Heart left ventricle (tissue), 16 donors: ENCODE measurements around the gene ATP5PF. TPM values are rescaled to one million over a fixed set of nuclear protein-coding genes. Genes with fewer than 3 reads are reported as not detected.

Experiments used
- ATAC-seq, 4 donors: fragments of 200-7000 bp; cut with Tn5 transposase; one replicate each; pipeline ENCODE4 v1.9.1; 2020 to 2022; ENCODE audit warnings: moderate library complexity in 4 of 4, mild to moderate bottlenecking in 3 of 4, moderate number of reproducible peaks in 1 of 4
- DNase-seq, 5 donors: peaks; one replicate each; pipeline ENCODE4 v3.0.0-alpha.2; 2020
- H3K27ac ChIP-seq, 12 donors: fragments of 200-600 bp; sonication (generic) in 4 of 12; one replicate each; pipeline versions ENCODE4 v1.5.0 to v1.8.0; 2016 to 2022; ENCODE audit warnings: mild to moderate bottlenecking in 2 of 12
- H3K27me3 ChIP-seq, 9 donors: fragments of 200-600 bp; sonication (generic) in 2 of 9; one replicate each; pipeline versions ENCODE4 v1.5.1 to v1.8.0; 2016 to 2022; ENCODE audit warnings: mild to moderate bottlenecking in 3 of 9
- H3K36me3 ChIP-seq, 9 donors: fragments of 200-600 bp; sonication (generic) in 2 of 9; one replicate each; pipeline versions ENCODE4 v1.5.0 to v1.8.0; 2018 to 2022; ENCODE audit warnings: mild to moderate bottlenecking in 2 of 9
- H3K4me1 ChIP-seq, 12 donors: fragments of 200-600 bp; sonication (generic) in 4 of 12; one replicate each; pipeline versions ENCODE4 v1.5.0 to v1.8.0; 2016 to 2022; ENCODE audit warnings: mild to moderate bottlenecking in 3 of 12
- H3K4me3 ChIP-seq, 12 donors: fragments of 200-600 bp; sonication (generic) in 4 of 12; one replicate each; pipeline versions ENCODE4 v1.5.0 to v1.8.0; 2017 to 2022; ENCODE audit warnings: mild to moderate bottlenecking in 9 of 12, moderate library complexity in 4 of 12
- H3K9me3 ChIP-seq, 12 donors: fragments of 200-600 bp; sonication (generic) in 4 of 12; one replicate each; pipeline versions ENCODE4 v1.5.0 to v1.8.0; 2016 to 2022; ENCODE audit warnings: mild to moderate bottlenecking in 1 of 12
- CTCF ChIP-seq, 12 donors: fragments of 200-600 bp; sonication (generic) in 4 of 12; IDR thresholded peaks; one replicate each; pipeline versions ENCODE4 v1.5.0 to v1.8.0; 2018 to 2022; ENCODE audit warnings: antibody characterized with exemption in 12 of 12, mild to moderate bottlenecking in 5 of 12
- POLR2A ChIP-seq, 2 donors: fragments of 450-650 bp; IDR thresholded peaks; one replicate each; pipeline ENCODE4 v1.6.1; 2017; ENCODE audit warnings: antibody characterized with exemption in 2 of 2, mild to moderate bottlenecking in 2 of 2, moderate library complexity in 2 of 2
- WGBS, 4 donors: extraction: QIAGEN DNeasy Blood & Tissue Kit in 2 of 4; methylation state at CpG; one replicate each; pipeline versions ENCODE4 v1.1.5 to v1.1.7; 2013 to 2018; 5-methylcytosine and 5-hydroxymethylcytosine counted together
- intact Hi-C, 10 donors: fragments of 100-400 bp; cut with DNase I; formaldehyde crosslinking; loops; one replicate each; pipeline versions ENCODE4 v1.11.1 to v1.14.2; 2022
- polyA plus RNA-seq, 2 donors: library from polyadenylated mRNA; stranded (reverse); fragments of 200-250 nt; gene quantifications; one replicate each; pipeline ENCODE4 v1.2.3, GENCODE V29; 2013
- total RNA-seq, 9 donors: library from RNA; depleted of rRNA in 2 of 9; stranded (reverse); fragments of >200 nt in 2 of 9; fragmentation: NEBNext Ultra II Directional in 3 of 9; extraction: Animal tissue kit (Norgen Biotek cat#: 25700) in 3 of 9; gene quantifications; one replicate each; pipeline versions ENCODE4 v1.1.0 to v1.2.4, GENCODE V29; 2016 to 2023
- donor health status: ischemic (EF 13 %, LVEDD 7.1; RV severe dilation, severe dysfunction).
- donor health status: healthy with polysubstance abuse.
- donor health status: DM: no; HTN: yes; CAD: no.
- donor health status: DM: no; HTN: no; CAD: no.
- donor health status: ischemic (EF 25% LVEDD 6.9; RV normal size, moderate dysfunction).
- donor health status: ischemic (EF 25% LVEDD 5.7; RV mildly dilated, moderate dysfunction).
- donor health status: healthy.
- donor health status: DM: yes; HTN: yes; CAD: no.
- donor health status: ischemic (EF 35%, LVEDD 5.7; RV mildly dilated, moderate dysfunction).
- donor health status: nonischemic (EF 11% LVEDD 7.7; RV severe dilation, severe dysfunction).
- donor health status: DM: yes; HTN: yes; CAD: no.
- donor health status: PGD.
- donor health status: ischemic (EF 29% LVEDD 5.4; RV normal size, mild dysfunction).
- donor health status: nonischemic (EF 23%, LVEDD 6.1; RV moderate dilation, normal function).

Gene ATP5PF
- total and polyA plus RNA-seq, 11 donors = 479 to 1,745 (median 688) TPM

- no peak for TF ChIP-seq CTCF (IDR thresholded peaks at IDR 0.05)
- TF ChIP-seq POLR2A (IDR thresholded peaks at IDR 0.05) = no peak
- intact Hi-C loops = no loop called here
- peaks cover 0 to 98% (median 82%) of the 10 kb centered on the region in 9 donors for H3K36me3 ChIP-seq
- no peaks in the 10 kb centered on the region for H3K9me3 ChIP-seq
- H3K4me1 ChIP-seq = no peaks in the 10 kb centered on the region
- no peak for DNase-seq
- H3K27ac ChIP-seq = no peak overlapping the region
- H3K27me3 ChIP-seq = no peaks in the 10 kb centered on the region
- H3K4me3 ChIP-seq = no peak overlapping the region
- ATAC-seq = no peak
- WGBS, 4 donors = 85 to 94% (median 88%) methylated on average over 6 of the region's 6 CpGs
Measured at GRCh38 chr21:25750085-25750484, 15.4 kb upstream of the ATP5PF start.

GRCh38 chr21:25744854-25745253, 10.2 kb upstream of the ATP5PF start:
- intact Hi-C loops = no loop called here
- Histone ChIP-seq H3K27ac (no peak overlapping the region), H3K27me3 (no peaks in the 10 kb centered on the region), H3K4me3 (no peak overlapping the region), H3K36me3 (peaks cover 0 to 62% (median 45%) of the 10 kb centered on the region in 9 donors), H3K4me1 (no peaks in the 10 kb centered on the region), H3K9me3 (no peaks in the 10 kb centered on the region)
- DNase-seq (no peak), ATAC-seq (no peak)
- 96 to 99% (median 98%) methylated on average over 2 of the region's 2 CpGs for WGBS, 4 donors
- TF ChIP-seq CTCF (IDR thresholded peaks at IDR 0.05) = no peak
- no peak for TF ChIP-seq POLR2A (IDR thresholded peaks at IDR 0.05)

- TF ChIP-seq POLR2A (IDR thresholded peaks at IDR 0.05) = no peak
- no peak for TF ChIP-seq CTCF (IDR thresholded peaks at IDR 0.05)
- DNase-seq = no peak
- WGBS, 4 donors = 95 to 98% (median 96%) methylated on average over 3 of the region's 3 CpGs
- Histone ChIP-seq H3K27me3 (no peaks in the 10 kb centered on the region), H3K4me3 (no peak overlapping the region), H3K4me1 (peaks cover 0 to 7% (median 2%) of the 10 kb centered on the region in 12 donors), H3K36me3 (peaks cover 0 to 42% (median 28%) of the 10 kb centered on the region in 9 donors), H3K27ac (no peak overlapping the region), H3K9me3 (no peaks in the 10 kb centered on the region)
- no peak for ATAC-seq
- intact Hi-C loops = no loop called here
Measured at GRCh38 chr21:25742900-25743299, 8.2 kb upstream of the ATP5PF start.

GRCh38 chr21:25737421-25737820, 2.7 kb upstream of the ATP5PF start:
- peaks cover 0 to 5% (median 0%) of the 10 kb centered on the region in 9 donors for H3K36me3 ChIP-seq
- 43 to 58% (median 53%) methylated on average over 1 of the region's 1 CpG for WGBS, 4 donors
- TF ChIP-seq POLR2A (IDR thresholded peaks at IDR 0.05) (no peak), CTCF (IDR thresholded peaks at IDR 0.05) (no peak)
- ATAC-seq = no peak
- H3K9me3 ChIP-seq = no peaks in the 10 kb centered on the region
- peak overlapping the region in 6 of 12 donors; percentile 15 to 97 (median 94) for H3K4me3 ChIP-seq
- peaks cover 3 to 39% (median 32%) of the 10 kb centered on the region in 12 donors for H3K4me1 ChIP-seq
- DNase-seq = no peak
- intact Hi-C loops = loop anchor here in 3 of 10 donors (10.0 kb wide), 1 partner anchor 133 kb away; the partner anchor contains the start of gene MRPL39 (in 3 of the 3)
- peak overlapping the region; percentile 13 to 100 (median 99) for H3K27ac ChIP-seq
- H3K27me3 ChIP-seq = no peaks in the 10 kb centered on the region
